ENCODE data around the gene DHX15. TPM values are rescaled to one million over a fixed set of nuclear protein-coding genes. Genes with fewer than 3 reads are reported as not detected.

The DHX15 gene
- total and polyA plus RNA-seq, 2 of the 8 experiments (the other 6 are each of a cell fraction or from before 2014, with no cell fraction given): 126 to 286 TPM

GRCh38 chr4:24622146-24622834, 37.9 kb upstream of the DHX15 start:
- no peaks in the 10 kb centered on the region for H3K23me2 ChIP-seq (ENCODE audit: low read depth, low read length)
- no peak overlapping the region for H3K18ac ChIP-seq (ENCODE audit: extremely low read depth, low read length)
- ChIA-PET POLR2A (ENCODE audit: partially characterized antibody) (no interaction called here), CTCF (ENCODE audit: partially characterized antibody) (interaction anchor here (0.8 kb wide), 1 partner anchor 24 kb away, joined by 3 read pairs; no protein-coding TSS in a partner anchor)
- H4K8ac ChIP-seq (ENCODE audit: extremely low read depth, insufficient read depth, low read length): no peak overlapping the region
- H4K20me1 ChIP-seq (replicated peaks in 1 of 2; ENCODE audit: control insufficient read depth in 1 of 2, insufficient read depth in 2 of 2, low read length in 2 of 2): no peaks in the 10 kb centered on the region
- WGBS, 2 experiments (ENCODE audit: extremely low coverage in 1 of 2, insufficient coverage in 1 of 2, insufficient read length in 1 of 2, insufficient replicate concordance in 2 of 2, low coverage in 1 of 2, low lambda C conversion rate in 2 of 2, missing lambda C conversion rate in 1 of 2): 80% methylated on average over 3 of the region's 3 CpGs; no CpG with 5 or more reads in 1 of the 2 experiments
- H3K23ac ChIP-seq (ENCODE audit: insufficient read length): no peak overlapping the region
- no peak overlapping the region for H3K56ac ChIP-seq (replicated peaks; ENCODE audit: insufficient read length, low read depth, low read length)
- no peak for FAIRE-seq
- no peak overlapping the region for H4K91ac ChIP-seq (replicated peaks; ENCODE audit: insufficient read length, low read length)
- H3K9me3 ChIP-seq (ENCODE audit: insufficient read depth in 2 of 2, low read depth in 1 of 2, low read length in 1 of 2): peaks cover 3 to 9% of the 10 kb centered on the region in 2 experiments; a peak in 2 of 4 replicates
- H3K14ac ChIP-seq (ENCODE audit: insufficient read length): no peak overlapping the region
- peaks cover 0 to 7% (median 0%) of the 10 kb centered on the region in 4 experiments; a peak in 1 of 7 replicates for H3K4me1 ChIP-seq (replicated peaks in 1 of 4; ENCODE audit: control insufficient read depth in 3 of 4, insufficient read depth in 4 of 4, low read length in 3 of 4)
- 0 out of 2 replicates have a peak overlapping the region, but pooled peaks have one; percentile 2 for H2BK15ac ChIP-seq (ENCODE audit: low read length)
- H3K4me3 ChIP-seq (ENCODE audit: extremely low read depth in 1 of 4, insufficient read depth in 2 of 4, low read depth in 3 of 4, low read length in 4 of 4): no peak overlapping the region
- H3K79me2 ChIP-seq (ENCODE audit: control insufficient read depth in 1 of 2, insufficient read depth in 2 of 2, low read length in 2 of 2): no peaks in the 10 kb centered on the region
- H3K79me1 ChIP-seq (ENCODE audit: low read depth, low read length): no peaks in the 10 kb centered on the region
- H3K9ac ChIP-seq (replicated peaks in 1 of 4; ENCODE audit: extremely low read depth in 1 of 4, low read depth in 3 of 4, low read length in 3 of 4): no peak overlapping the region
- H3K4ac ChIP-seq (replicated peaks; ENCODE audit: insufficient read length, low read depth, low read length): no peak overlapping the region
- H3K36me3 ChIP-seq (ENCODE audit: control insufficient read depth in 2 of 4, insufficient read depth in 4 of 4, low read length in 3 of 4): no peaks in the 10 kb centered on the region
- no peak overlapping the region for H2BK12ac ChIP-seq (ENCODE audit: low read depth, low read length)
- no peak overlapping the region for H2BK5ac ChIP-seq (ENCODE audit: low read depth, low read length)
- H2AK5ac ChIP-seq (ENCODE audit: low read depth, low read length): no peak overlapping the region
- H2BK20ac ChIP-seq (ENCODE audit: low read length): no peak overlapping the region
- no peak for DNase-seq (ENCODE audit: low read depth in 1 of 2, low spot score in 2 of 2)
- no peak overlapping the region for H2BK120ac ChIP-seq (replicated peaks; ENCODE audit: low read depth, low read length)
- no peak overlapping the region for H3K4me2 ChIP-seq (ENCODE audit: insufficient read depth in 1 of 2, low read depth in 2 of 2, low read length in 2 of 2)
- no peak overlapping the region for H4K5ac ChIP-seq (ENCODE audit: insufficient read length, low read depth, low read length)
- H3K27ac ChIP-seq (ENCODE audit: low read depth, low read length): no peak overlapping the region
- H2AFZ ChIP-seq (ENCODE audit: low read length): peak overlapping the region; percentile 77; the same call in 1 of the 2 replicates
- H3K27me3 ChIP-seq (replicated peaks in 1 of 4; ENCODE audit: control insufficient read depth in 3 of 4, extremely low read depth in 1 of 4, insufficient read depth in 3 of 4, low read length in 3 of 4): no peaks in the 10 kb centered on the region
- TF ChIP-seq SIX5 (IDR thresholded peaks at IDR 0.05; ENCODE audit: low read depth, low read length): no peak
- TF ChIP-seq TEAD4 (IDR thresholded peaks at IDR 0.05; ENCODE audit: low read depth, low read length): no peak
- no peak for TF ChIP-seq RBBP5 (IDR thresholded peaks at IDR 0.05; ENCODE audit: borderline replicate concordance, low read depth, low read length)
- no peak for TF ChIP-seq KDM5A (IDR thresholded peaks at IDR 0.05; ENCODE audit: low read length)
- TF ChIP-seq NRF1 (IDR thresholded peaks at IDR 0.05; ENCODE audit: low read depth, low read length): no peak
- no peak for TF ChIP-seq RNF2 (IDR thresholded peaks at IDR 0.05; ENCODE audit: borderline replicate concordance, low read depth, low read length, missing control alignments, poor library complexity, severe bottlenecking)
- TF ChIP-seq KDM4A (IDR thresholded peaks at IDR 0.05; ENCODE audit: low read depth, low read length, severe bottlenecking): no peak
- no peak for TF ChIP-seq KDM1A (IDR thresholded peaks at IDR 0.05; ENCODE audit: borderline replicate concordance, low read length)
- TF ChIP-seq CTCF (IDR thresholded peaks at IDR 0.05; ENCODE audit: control extremely low read depth in 1 of 3, insufficient read depth in 1 of 3, low read depth in 1 of 3, low read length in 3 of 3): no peak
- TF ChIP-seq TCF12 (IDR thresholded peaks at IDR 0.05; ENCODE audit: low read depth, low read length): no peak
